SKM-1 (cell line): ENCODE measurements around the gene UGT1A4.

Source experiments
- DNase-seq: peaks from one replicate; lab custom pipeline; 2025; ENCODE audit not compliant: unreplicated experiment; lab: John Stamatoyannopoulos, UW

Gene UGT1A4

GRCh38 chr2:233718552-233718951 is at the start of gene UGT1A4:
TSS of gene UGT1A4 (plus strand) at chr2:233718736. CDS start at chr2:233718821, 85 bp downstream.
- DNase-seq, result no peak

- DNase-seq, result no peak
Observed at GRCh38 chr2:233671290-233672161, 47.0 kb upstream of the UGT1A4 start, which contains the start of gene UGT1A9. TSS of gene UGT1A9 (plus strand) at chr2:233671898. CDS start at chr2:233671935, 37 bp downstream.

- DNase-seq, result no peak
Observed at GRCh38 chr2:233672886-233673285, 45.6 kb upstream of the UGT1A4 start.

GRCh38 chr2:233673896-233674295 is 44.6 kb upstream of the UGT1A4 start:
- DNase-seq, result no peak

- no peak for DNase-seq
Observed at GRCh38 chr2:233674314-233674713, 44.2 kb upstream of the UGT1A4 start.

- DNase-seq, result no peak
Observed at GRCh38 chr2:233674995-233675394, 43.5 kb upstream of the UGT1A4 start.

GRCh38 chr2:233676046-233676445 is 42.5 kb upstream of the UGT1A4 start:
- no peak for DNase-seq

- no peak for DNase-seq
Observed at GRCh38 chr2:233679196-233679595, 39.3 kb upstream of the UGT1A4 start.

GRCh38 chr2:233680361-233681045 is 38.0 kb upstream of the UGT1A4 start:
- no peak for DNase-seq

GRCh38 chr2:233681521-233682099 is 36.9 kb upstream of the UGT1A4 start, which contains the start of gene UGT1A7:
TSS of gene UGT1A7 (plus strand) at chr2:233681901. CDS start at chr2:233681938, 37 bp downstream.
- DNase-seq, result no peak

GRCh38 chr2:233684640-233685039 is 33.9 kb upstream of the UGT1A4 start:
- DNase-seq, result no peak

- no peak for DNase-seq
Observed at GRCh38 chr2:233686928-233687327, 31.6 kb upstream of the UGT1A4 start.

GRCh38 chr2:233688341-233688740 is 30.2 kb upstream of the UGT1A4 start:
- no peak for DNase-seq

GRCh38 chr2:233689031-233689430 is 29.5 kb upstream of the UGT1A4 start:
- DNase-seq, result no peak

- no peak for DNase-seq
Observed at GRCh38 chr2:233689501-233689900, 29.0 kb upstream of the UGT1A4 start.

- no peak for DNase-seq
Observed at GRCh38 chr2:233690444-233690843, 28.1 kb upstream of the UGT1A4 start.

GRCh38 chr2:233691443-233692433 is 26.8 kb upstream of the UGT1A4 start:
- DNase-seq, result no peak

GRCh38 chr2:233692648-233693047 is 25.9 kb upstream of the UGT1A4 start, which contains the start of gene UGT1A6:
TSS of gene UGT1A6 (plus strand) at chr2:233692890. CDS start at chr2:233693005, 115 bp downstream.
- DNase-seq, result no peak

- DNase-seq, result no peak
Observed at GRCh38 chr2:233693963-233694362, 24.6 kb upstream of the UGT1A4 start.

GRCh38 chr2:233698740-233699139 is 19.8 kb upstream of the UGT1A4 start:
- no peak for DNase-seq
